Frontal cortex (tissue), 4 donors: ENCODE measurements around the gene FAM229B. TPM values are rescaled to one million over a fixed set of nuclear protein-coding genes. Genes with fewer than 3 reads are reported as not detected.
"Not testable (repeated sequence)": the region's sequence is repeated elsewhere in the genome, so short reads cannot be mapped to it uniquely, and the experiment has no call there.

Source experiments
- DNase-seq, 2 donors: peaks; one replicate each; pipeline ENCODE4 v3.0.0; 2012; ENCODE audit warnings: low spot score in 2 of 2
- FAIRE-seq: peaks from 2 replicates; lab custom pipeline; 2012; peaks lifted over from hg19 to GRCh38; lab: Jason Lieb, UNC
- total RNA-seq: library from RNA; depleted of rRNA; stranded (reverse); fragments of >200 nt; gene quantifications from one replicate; pipeline ENCODE4 v1.2.3, GENCODE V29; 2014
- donor health status: control.
- donor health status: control.
- donor health status: control.

Gene FAM229B, protein sequence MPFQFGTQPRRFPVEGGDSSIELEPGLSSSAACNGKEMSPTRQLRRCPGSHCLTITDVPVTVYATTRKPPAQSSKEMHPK
- total RNA-seq, result 24.1 TPM

DNA sequence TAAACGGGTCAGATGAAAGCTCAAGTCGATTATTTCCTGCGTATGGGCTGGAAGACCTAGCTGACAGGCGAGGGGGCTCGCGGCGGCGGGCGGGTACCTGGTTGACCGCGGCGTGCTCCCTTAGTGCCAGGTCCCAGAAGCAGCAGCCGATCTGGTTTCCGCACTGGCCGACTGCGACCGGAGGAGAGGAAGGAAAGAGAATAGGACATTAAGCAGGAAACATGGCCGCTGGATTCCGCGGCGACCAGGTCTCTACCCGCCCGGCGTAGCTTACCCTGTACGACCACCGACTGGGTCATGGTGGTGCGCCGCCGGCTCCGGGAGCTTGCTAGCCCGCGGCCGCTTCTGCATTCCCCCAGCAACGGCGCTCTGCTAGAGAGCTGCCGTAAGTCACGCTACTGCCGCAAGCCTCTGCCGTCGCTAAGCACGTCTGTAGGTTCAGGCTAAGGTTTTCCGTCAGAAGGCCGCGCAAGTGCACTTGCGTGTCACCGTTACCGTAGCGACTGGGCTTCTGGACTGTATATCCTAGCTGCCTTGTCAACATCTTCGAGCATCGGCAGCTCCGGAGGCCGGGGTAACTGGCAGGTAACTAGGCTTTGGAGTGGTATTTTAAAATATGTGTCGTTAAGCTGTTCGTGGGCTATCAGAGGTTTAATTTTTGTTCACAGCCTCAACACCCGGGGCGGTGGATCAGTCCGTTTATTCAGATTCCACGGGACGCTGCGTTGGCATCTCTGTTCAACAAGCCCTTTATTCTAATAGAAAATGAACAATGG is at the start of gene FAM229B, which contains the start of gene TUBE1:
Gene FAM229B (plus strand): TSS at position 456 of the 776 bp plus-strand sequence. CDS start 11,693 bp downstream, outside the sequence.
Gene TUBE1 (minus strand): TSS at position 347 of the 776 bp plus-strand sequence. CDS start 48 bp downstream, at position 299.
- DNase-seq (peak; percentile 49 to 67), FAIRE-seq (no peak)

DNA sequence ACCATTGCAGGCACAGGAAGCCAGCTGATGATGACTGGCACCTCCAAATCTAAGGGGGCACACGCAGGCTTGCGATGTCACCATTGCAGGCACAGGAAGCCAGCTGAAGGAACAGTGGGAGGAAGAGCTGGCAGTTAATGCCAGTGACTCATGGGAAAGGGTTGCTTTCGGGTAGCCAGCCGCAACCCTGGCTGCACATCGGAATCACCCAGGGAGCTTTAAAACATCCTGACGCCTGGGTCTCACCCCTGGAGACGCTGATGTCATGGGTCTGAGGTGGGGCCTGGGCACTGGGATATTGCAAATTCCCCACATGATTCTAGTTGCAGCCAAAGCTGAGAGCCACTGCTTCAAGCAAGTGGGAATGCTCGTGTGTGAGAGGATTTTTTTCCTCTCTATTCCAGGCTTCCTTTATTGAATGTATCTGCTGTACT is 49.6 kb upstream of the FAM229B start:
- DNase-seq (peak in 1 of 2 donors; percentile 29), FAIRE-seq (no peak)

DNA sequence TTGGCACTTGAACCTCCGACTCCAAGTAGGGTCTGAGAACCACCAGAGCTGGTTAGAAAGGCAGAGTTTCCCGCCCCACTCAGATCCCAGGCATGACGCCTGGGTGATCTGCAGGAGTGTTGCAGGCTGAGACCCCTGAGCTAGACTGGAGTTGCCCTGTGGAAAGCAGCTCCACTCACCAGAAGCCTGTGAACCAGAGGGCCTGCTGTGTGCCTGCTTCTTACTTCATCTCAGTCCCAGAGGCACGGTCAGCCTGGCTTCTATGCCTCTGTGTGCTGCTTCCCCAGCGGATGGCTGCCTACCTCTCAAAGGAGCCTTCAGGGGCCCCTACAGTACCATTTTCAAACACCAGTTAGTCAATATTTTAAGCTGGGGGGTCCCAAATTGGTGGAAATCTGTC is 49.1 kb upstream of the FAM229B start:
- DNase-seq, result no peak
- no peak for FAIRE-seq

DNA sequence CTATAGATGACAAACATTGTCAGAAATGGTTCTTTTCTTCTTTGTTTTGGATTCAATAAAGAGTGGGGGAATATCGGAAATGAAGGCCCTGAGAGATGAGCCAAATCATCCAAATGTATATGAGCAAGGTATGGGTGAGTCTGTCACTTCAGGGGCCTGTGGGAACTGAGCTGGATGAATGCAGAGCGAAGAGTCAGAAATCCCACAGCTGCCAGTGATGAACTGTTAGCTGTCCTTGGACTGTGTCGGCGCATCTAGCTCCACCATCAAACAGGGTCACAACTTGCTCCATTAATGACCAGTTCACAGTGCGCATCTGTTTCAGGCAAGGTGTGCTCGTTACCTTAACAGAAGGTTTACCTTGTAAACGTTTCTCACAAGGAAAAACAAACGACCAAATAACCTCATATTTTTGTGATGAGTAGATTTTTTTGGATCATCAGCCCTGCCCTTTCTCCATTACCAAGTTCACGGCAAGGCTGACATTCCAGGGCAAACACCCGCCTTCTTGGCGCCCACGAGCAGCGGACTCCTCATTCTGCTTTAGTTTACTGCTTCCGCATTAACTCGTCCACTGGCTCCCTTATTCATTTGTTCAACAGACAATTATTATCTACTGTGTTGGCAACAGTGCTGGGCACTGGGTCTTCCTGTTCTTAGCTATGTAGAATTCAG is 48.5 kb upstream of the FAM229B start:
- FAIRE-seq (no peak), DNase-seq (no peak)

DNA sequence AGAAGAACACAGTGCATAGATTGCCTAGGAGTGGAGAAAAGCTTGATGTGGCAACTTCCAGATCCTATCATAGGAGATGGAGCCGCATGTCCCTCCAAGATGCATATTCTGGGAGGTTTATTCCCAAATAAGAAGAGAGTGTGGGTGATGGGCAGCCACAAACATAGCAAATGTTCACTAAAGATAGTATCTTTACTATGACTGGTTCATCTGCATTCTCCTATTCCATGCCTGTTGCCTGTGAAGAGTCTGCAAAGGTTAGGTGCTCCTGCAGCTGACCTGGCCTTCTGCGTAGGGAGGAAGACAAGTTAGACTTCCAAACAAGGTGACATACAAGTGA is 48.0 kb upstream of the FAM229B start:
- FAIRE-seq, result no peak
- no peak for DNase-seq

DNA sequence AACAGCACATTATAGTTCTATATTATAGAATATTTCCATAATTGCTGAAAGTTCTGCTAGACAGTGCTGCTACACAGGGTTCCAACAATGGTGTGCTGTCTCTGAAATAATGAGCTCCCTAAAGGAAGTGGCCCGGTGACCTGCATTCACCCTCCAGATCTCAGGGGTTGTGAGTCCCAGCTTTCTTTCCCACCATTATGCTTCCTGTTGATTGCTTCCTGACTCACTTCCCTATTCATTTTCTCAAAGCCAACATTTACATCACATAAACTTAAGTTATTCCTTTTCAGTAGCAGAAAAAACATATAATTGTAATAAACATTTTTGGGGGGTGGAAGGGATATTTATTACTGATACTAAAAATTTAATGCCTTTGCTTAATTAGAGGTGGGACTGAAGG is 46.4 kb upstream of the FAM229B start:
- DNase-seq (no peak), FAIRE-seq (no peak)

DNA sequence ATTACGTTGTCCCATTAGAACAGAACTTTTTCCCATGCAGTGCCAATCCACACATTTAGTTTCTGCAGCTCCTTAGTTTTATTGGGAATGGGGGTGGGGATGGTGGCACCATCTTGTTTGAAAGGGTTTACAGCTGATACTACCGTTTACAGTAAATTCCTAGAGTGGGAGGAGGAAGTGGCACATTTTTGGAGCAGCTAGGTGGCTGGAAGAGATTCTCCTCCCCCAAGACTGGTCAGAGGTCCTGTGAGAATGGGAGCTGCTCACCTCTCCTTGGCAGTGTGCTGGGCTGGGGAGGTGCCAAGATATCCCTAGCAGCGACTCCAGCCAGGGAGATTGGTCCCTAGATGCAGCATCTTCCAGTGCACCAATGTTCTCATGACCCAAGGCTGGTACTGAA is 45.9 kb upstream of the FAM229B start:
- DNase-seq (no peak), FAIRE-seq (no peak)

DNA sequence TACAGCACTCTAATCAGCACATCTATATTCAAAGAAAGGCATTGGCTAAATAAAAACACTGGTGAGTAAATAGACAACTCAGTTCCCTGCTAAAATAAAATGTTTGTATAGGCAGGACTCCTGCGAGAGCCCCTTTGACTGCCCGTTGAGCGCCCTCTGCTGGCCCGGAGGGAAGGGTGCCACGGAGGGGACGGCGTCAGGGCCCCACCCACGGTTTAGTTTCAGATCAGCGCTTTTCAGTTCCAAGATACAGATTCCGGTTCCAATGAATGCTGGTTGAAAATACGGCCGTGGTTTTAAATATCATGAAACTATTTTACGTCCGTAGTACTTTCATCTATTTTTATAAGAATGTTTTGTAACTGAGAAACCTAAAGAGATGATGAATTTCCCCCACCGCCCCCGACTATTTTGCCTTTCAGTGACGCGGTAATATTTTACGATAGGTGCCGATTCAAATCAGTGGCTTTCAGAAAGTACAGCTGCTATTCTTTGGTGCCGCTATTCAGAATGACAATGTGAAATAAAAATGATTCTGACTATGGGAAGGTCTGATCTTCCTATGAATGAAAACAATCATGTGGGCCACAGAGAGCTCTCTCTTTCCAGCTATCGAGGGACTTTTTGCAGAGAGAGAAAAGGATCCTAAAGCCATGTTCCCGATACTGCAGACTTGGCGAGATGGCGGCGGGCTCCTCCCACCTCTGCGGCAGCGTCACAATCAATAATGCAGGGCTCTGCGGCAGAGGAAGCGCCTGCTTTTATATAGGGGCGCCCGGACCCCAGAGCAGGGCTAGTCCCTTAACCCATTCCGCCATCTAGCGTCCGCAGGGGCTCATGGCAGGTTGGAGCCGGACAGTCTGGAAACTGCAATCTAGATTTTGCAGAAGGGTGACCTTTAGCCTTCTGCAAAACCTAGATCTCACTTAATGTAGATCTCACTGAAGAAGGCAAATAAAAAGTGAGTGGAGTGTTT is 44.1 kb upstream of the FAM229B start:
- FAIRE-seq, result no peak
- peak; percentile 71 to 78 for DNase-seq

DNA sequence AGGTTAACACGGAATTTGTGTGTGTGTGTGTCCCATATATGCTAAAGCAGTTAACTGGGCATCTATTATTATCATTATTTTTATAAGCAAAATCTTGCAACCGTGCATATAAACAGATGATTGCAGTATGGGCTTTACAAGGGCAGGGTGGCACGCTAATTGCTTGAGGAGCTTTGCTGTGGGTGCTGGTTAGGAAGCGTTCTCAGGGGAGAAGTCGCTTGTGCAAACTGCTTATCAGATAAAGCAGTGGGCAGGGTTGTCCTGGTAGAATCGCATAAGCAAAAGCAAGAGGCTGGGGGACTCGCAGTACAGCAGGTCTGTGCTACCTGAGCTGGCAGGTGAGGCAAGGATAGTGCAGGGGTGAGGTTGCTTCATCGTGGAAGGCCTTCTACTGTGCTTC is 43.2 kb upstream of the FAM229B start:
- no peak for DNase-seq
- FAIRE-seq, result no peak

DNA sequence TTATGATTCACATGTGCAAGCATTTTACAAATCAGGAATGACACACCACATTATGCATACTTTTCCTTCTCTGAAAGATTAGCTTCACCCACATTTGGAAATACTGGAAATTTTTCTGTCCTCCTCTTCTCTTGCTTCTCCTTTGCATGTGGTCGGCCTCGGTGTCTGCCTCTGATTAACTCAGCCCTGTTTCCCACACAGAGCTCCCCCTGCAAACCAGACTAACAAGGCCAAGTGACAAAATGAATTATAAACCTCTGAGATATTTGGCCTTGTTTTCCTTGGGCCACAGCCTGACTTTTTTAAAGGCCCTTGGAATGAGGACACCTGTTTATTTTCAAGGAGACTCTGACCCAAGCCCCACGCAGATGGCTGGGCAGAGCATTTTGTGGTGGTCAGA is 42.5 kb upstream of the FAM229B start:
- DNase-seq, result no peak
- FAIRE-seq, result no peak

DNA sequence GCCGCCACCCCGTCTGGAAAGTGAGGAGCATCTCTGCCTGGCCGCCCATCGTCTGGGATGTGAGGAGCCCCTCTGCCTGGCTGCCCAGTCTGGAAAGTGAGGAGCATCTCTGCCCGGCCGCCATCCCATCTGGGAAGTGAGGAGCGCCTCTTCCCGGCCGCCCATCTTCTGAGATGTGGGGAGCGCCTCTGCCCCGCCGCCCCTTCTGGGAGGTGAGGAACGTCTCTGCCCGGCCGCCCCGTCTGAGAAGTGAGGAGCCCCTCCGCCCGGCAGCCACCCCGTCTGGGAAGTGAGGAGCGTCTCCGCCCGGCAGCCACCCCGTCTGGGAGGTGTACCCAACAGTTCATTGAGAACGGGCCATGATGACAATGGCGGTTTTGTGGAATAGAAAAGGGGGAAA is 39.9 kb upstream of the FAM229B start:
- FAIRE-seq, DNase-seq: not testable (repeated sequence)

DNA sequence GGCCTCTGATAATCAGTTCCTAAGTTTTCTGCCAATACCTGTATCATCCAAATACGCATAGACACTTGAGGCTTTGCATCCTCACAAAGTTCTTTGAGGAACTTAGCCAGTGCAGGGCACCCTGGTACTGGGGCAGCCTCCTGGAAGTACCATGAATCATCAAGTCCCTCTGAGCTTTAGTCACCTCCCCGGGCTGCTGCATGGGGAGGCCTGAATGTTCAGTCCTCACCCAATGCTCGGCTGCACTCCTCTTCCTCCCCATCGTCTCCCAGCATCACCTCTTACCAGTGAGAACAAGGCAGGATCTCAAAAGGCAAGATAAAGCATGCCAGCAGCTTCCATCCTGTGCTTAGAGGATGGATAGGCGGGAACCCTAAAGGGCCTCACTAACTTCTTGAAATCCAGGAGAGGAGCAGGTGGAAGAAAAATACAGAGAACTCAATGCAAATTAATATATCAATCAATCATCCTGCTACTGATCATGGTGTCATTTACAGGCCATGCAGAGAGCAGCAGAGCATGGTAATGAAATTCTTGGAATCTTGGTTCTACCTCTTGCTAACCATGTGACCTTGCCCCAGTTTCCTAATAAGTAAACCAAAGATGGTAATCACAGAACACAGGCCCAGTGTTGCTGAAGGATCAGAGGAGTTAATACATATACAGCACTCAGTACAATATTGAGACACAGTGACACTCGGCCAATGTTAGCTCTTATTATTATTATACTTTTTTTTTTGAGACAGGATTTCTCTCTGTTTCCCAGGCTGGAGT is 38.2 kb upstream of the FAM229B start:
- DNase-seq (no peak), FAIRE-seq (no peak)

DNA sequence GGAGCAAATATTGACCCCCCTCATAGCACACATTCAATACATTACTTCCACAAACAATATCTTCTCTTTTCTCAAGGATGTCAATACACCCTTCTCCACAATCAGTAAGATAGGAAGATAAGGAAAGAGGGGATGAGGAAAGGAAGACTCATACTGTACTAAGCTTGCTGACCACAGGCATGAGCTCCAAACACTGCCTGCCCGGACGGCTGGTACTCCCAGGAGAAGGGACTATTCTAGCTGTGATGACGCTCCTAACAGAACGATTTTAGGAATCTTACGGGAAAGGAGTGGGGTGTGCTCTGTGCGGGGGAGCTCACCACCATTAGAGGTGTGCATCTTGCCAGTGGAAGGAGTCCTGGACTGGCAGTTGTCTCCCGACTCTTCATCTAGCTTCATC is 37.4 kb upstream of the FAM229B start:
- DNase-seq (no peak), FAIRE-seq (no peak)

DNA sequence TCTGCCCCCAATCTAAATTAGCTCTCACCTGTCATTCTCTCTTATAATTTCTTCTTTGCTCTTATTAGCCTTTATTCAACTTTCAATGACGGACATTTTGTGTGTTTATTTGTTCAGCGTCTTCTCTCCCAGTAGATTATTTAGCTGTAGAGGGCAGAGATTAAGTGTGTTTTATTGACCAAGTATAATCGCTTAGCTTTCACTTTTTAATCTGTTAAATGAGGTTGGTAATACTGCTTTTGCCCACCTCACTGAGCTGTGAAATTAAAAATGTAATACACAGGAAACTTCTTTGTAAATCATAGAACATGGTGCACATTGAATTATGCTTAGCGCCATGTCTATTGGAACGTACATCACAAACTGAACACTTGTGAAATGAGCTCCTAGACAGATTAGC is 37.0 kb upstream of the FAM229B start:
- DNase-seq, result no peak
- FAIRE-seq, result no peak

DNA sequence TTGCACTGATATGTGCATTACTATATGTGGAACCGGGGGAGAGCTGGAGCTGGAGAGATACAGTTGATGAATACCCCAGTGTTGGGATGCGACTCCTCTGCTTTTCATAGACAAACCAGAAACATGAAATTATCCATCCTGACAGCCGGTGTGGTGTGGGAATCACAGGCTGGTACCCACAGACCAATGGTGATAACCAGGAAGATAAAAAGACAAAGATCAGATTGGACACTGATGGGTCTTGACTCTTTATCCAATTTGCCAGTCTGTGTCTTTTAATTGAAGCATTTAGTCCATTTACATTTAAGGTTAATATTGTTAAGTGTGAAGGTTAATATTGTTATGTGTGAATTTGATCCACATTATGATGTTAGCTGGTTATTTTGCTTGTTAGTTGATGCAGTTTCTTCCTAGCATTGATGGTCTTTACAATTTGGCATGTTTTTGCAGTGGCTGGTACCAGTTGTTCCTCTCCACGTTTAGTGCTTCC is 36.1 kb upstream of the FAM229B start:
- DNase-seq, FAIRE-seq: not testable (repeated sequence)

DNA sequence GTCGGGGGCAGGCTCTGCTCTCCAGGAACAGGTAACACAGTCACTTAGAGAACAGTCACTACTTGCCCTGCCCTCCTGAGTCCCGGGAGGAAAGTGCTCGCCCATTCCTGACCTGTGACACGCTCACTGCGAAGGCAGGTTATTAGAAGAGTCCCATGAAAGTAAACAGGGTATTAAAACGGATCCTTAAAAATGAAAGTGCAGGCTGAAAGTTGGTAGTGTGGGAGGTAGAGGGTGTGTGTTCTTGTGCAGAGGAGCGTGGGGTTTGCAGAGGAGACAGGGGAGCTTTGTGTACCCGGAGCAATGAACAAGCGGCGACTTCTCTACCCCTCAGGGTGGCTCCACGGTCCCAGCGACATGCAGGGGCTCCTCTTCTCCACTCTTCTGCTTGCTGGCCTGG is 33.4 kb upstream of the FAM229B start, which contains the start of gene CCN6:
Gene CCN6 (plus strand): TSS at position 104 of the 400 bp plus-strand sequence. CDS start 254 bp downstream, at position 358.
- FAIRE-seq, result no peak

DNA sequence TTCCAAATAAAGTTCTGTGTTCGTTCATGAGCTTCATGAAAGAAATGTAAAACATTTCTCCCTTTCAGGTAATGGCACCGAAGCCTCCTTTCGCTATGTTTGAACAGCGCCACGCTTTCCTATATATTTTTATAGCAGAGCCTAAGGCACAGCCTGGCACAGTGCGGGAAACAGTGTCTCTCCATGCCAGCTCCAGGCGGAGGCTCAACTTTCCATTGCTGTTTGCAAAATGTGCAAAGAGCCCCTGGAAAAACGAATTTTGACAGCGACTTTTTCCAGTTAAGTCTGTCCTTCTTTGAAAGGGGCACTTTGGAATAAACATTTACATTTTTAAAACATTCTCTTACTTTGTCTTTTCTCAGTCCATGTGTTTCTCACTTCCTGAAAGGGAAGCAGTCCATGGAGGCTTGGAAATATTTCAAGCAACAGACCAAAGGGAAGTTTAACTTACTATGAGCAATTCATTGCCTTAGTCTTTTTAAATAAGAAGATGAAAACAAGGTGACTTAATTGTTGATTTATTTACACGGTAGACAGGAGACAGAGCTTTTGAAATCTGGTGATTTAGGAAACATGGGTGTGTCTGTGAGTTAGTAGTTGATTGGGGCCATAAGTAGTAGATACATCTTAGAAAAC is 32.7 kb upstream of the FAM229B start:
- FAIRE-seq, result no peak
- no peak for DNase-seq

More for the DNA sequence above, 33.4 kb upstream of the FAM229B start, which contains the start of gene CCN6:
- no peak for DNase-seq

DNA sequence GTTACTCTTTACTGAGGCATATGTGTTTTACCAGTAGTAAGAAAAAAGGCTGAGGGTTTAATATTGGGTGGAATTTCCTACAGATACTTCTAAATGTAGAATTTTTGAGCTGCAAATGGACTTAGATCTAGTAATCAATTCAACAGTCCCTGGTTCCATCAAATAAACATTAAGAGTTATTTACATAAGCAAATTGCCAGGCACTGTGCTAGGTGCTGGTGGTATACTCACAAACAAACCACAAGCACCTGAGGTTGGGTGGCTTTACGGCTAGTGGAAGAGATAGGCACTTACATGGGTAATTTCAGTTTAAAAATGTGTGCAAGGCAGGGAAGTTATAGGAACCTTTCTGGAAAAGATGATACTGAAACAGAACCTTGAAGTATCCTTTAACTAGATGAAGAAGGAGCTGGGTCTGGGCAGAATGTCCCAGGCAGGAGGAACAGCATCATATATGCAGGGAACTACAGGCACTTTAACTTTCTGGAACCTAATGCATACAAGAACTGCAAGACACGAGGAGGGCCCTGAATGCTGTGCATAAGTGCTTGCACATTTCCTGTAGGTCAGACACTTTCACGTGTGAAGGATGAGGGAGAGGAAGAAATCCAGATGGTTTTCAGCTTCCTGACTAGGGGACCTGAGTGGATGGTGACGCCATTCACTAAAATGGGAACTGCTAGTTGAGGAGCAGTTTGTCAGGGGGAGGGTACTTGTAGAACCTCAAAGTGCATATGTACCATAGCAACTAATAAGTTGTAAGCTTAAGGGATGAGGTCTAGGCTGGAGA is 29.0 kb upstream of the FAM229B start:
- FAIRE-seq, result no peak

More for the DNA sequence above, 29.0 kb upstream of the FAM229B start:
- no peak for DNase-seq
